GM12878 (cell line): ENCODE results near the gene SHMT2. TPM values are rescaled to one million over a fixed set of nuclear protein-coding genes. Genes with fewer than 3 reads are reported as not detected.

Experiments
- ATAC-seq: fragments of 200-7000 bp; cut with Tn5 transposase; 3 replicates; pipeline ENCODE4 v1.9.1; 2020; ENCODE audit warnings: mild to moderate bottlenecking, moderate library complexity
- BruUV-seq: library from RNA; stranded (reverse); fragments of 400-500 nt; replicated peaks from 2 replicates; lab custom pipeline; 2021; lab: Mats Ljungman, UMichigan
- CTCF ChIA-PET: fragments of 300-600 bp; sonication (Branson Sonifier 250); formaldehyde crosslinking; extraction: SDS; loops from one replicate; lab custom pipeline; 2021; ENCODE audit warnings: inconsistent platforms; lab: Yijun Ruan, JAX
- POLR2A ChIA-PET: fragments of 350-600 bp; formaldehyde crosslinking; extraction: SDS; loops from one replicate; lab custom pipeline; 2021; ENCODE audit warnings: inconsistent platforms; lab: Charles Lee
- RAD21 ChIA-PET: fragments of 300-600 bp; sonication (Branson Sonifier 250); formaldehyde crosslinking; loops from one replicate; lab custom pipeline; 2023; ENCODE audit warnings: antibody characterized with exemption; ENCODE audit not compliant: unreplicated experiment; lab: Charles Lee
- SMC1A ChIA-PET: fragments of 300-600 bp; sonication (Branson Sonifier 250); formaldehyde crosslinking; loops from one replicate; lab custom pipeline; 2023; ENCODE audit not compliant: unreplicated experiment, uncharacterized antibody; lab: Charles Lee
- DNase-seq: peaks from one replicate; pipeline ENCODE4 v3.0.0-alpha.2; 2011; ENCODE audit warnings: low read depth, low spot score
- FAIRE-seq: peaks from 3 replicates; lab custom pipeline; 2011; peaks lifted over from hg19 to GRCh38; lab: Jason Lieb, UNC
- H2AFZ ChIP-seq: 2 replicates; pipeline ENCODE4 v1.6.0; 2011; ENCODE audit warnings: low read depth, low read length, control low read depth; ENCODE audit not compliant: control insufficient read depth
- H3K27ac ChIP-seq: 2 replicates; pipeline ENCODE4 v1.5.1; 2011; ENCODE audit warnings: control low read depth; ENCODE audit not compliant: control insufficient read depth, insufficient read depth
- H3K27me3 ChIP-seq, 2 experiments: replicated peaks in 1 of 2; 2 replicates each; pipeline versions ENCODE4 v1.6.0 to v1.6.1; 2011; ENCODE audit warnings: low read length in 1 of 2; ENCODE audit not compliant: control insufficient read depth in 2 of 2, insufficient read depth in 2 of 2
- H3K36me3 ChIP-seq, 2 experiments: 2 replicates each; pipeline ENCODE4 v1.5.1; 2011; ENCODE audit warnings: low read length in 1 of 2; ENCODE audit not compliant: control insufficient read depth in 2 of 2, insufficient read depth in 2 of 2
- H3K4me1 ChIP-seq: 2 replicates; pipeline ENCODE4 v1.6.1; 2011; ENCODE audit warnings: mild to moderate bottlenecking, low read length, moderate library complexity, mixed read lengths; ENCODE audit not compliant: control insufficient read depth, insufficient read depth
- H3K4me2 ChIP-seq: 2 replicates; pipeline ENCODE4 v1.6.0; 2011; ENCODE audit warnings: control low read depth; ENCODE audit not compliant: control insufficient read depth, insufficient read depth
- H3K4me3 ChIP-seq: fragments of 200-600 bp; sonication (generic); 2 replicates; pipeline ENCODE4 v1.5.1; 2016
- H3K79me2 ChIP-seq: 2 replicates; pipeline ENCODE4 v1.6.0; 2011; ENCODE audit warnings: low read length; ENCODE audit not compliant: control insufficient read depth, insufficient read depth
- H3K9ac ChIP-seq: 2 replicates; pipeline ENCODE4 v1.8.0; 2011; ENCODE audit warnings: low read length, control low read depth, mixed read lengths; ENCODE audit not compliant: control insufficient read depth, insufficient read depth
- H3K9me3 ChIP-seq: replicated peaks from 3 replicates; pipeline ENCODE4 v1.5.1; 2011; ENCODE audit warnings: mild to moderate bottlenecking, low read length; ENCODE audit not compliant: control insufficient read depth, insufficient read depth
- H4K20me1 ChIP-seq: 2 replicates; pipeline ENCODE4 v1.6.0; 2011; ENCODE audit not compliant: control insufficient read depth, insufficient read depth
- ASH2L ChIP-seq: fragments of 300-600, 200-600 bp; sonication (generic); IDR thresholded peaks from 2 replicates; pipeline ENCODE4 v1.6.1; 2017; ENCODE audit warnings: low read depth, mild to moderate bottlenecking, borderline replicate concordance
- CUX1 ChIP-seq: IDR thresholded peaks from 2 replicates; pipeline ENCODE4 v1.6.1; 2012; ENCODE audit warnings: improper control_type of control experiment, low read depth, low read length; ENCODE audit not compliant: insufficient replicate concordance
- FOXM1 ChIP-seq: IDR thresholded peaks from 2 replicates; pipeline ENCODE4 v1.6.1; 2012; ENCODE audit warnings: low read depth, mild to moderate bottlenecking, inconsistent platforms, low read length, moderate library complexity
- IKZF1 ChIP-seq: fragments of 450-650 bp; conservative IDR thresholded peaks from 2 replicates; pipeline ENCODE4 v1.6.1; 2017; ENCODE audit warnings: antibody characterized with exemption, mild to moderate bottlenecking
- JUNB ChIP-seq: IDR thresholded peaks from 2 replicates; pipeline ENCODE4 v1.6.1; 2016; ENCODE audit warnings: antibody characterized with exemption, mild to moderate bottlenecking
- MYB ChIP-seq: fragments of 150-350 bp; IDR thresholded peaks from 2 replicates; pipeline ENCODE4 v1.6.1; 2014; ENCODE audit warnings: mild to moderate bottlenecking, low read depth, low read length, borderline replicate concordance
- PKNOX1 ChIP-seq: fragments of 450-650 bp; IDR thresholded peaks from 2 replicates; pipeline ENCODE4 v1.6.1; 2016; ENCODE audit warnings: mild to moderate bottlenecking
- PML ChIP-seq: IDR thresholded peaks from 2 replicates; pipeline ENCODE4 v1.6.1; 2012; ENCODE audit warnings: low read length, inconsistent platforms
- POLR2A ChIP-seq: IDR thresholded peaks from 2 replicates; pipeline ENCODE4 v1.6.1; 2011; ENCODE audit warnings: low read depth, mild to moderate bottlenecking, low read length
- POU2F2 ChIP-seq: IDR thresholded peaks from 3 replicates; pipeline ENCODE4 v1.6.1; 2011; ENCODE audit warnings: low read depth, mild to moderate bottlenecking, low read length, borderline replicate concordance
- RAD21 ChIP-seq: IDR thresholded peaks from 2 replicates; pipeline ENCODE4 v1.6.1; 2011; ENCODE audit warnings: mild to moderate bottlenecking, low read depth, low read length, moderate library complexity; ENCODE audit not compliant: insufficient read depth
- SMC3 ChIP-seq: IDR thresholded peaks from 2 replicates; pipeline ENCODE4 v1.6.1; 2011; ENCODE audit warnings: low read length, improper control_type of control experiment, borderline replicate concordance
- SREBF1 ChIP-seq: IDR thresholded peaks from 2 replicates; pipeline ENCODE4 v1.6.1; 2012; ENCODE audit warnings: mild to moderate bottlenecking, low read length
- TCF12 ChIP-seq: IDR thresholded peaks from 2 replicates; pipeline ENCODE4 v1.6.1; 2011; ENCODE audit warnings: low read depth, mild to moderate bottlenecking, low read length
- ZNF274 ChIP-seq: IDR thresholded peaks from one replicate; pipeline ENCODE4 v1.8.0; 2011; ENCODE audit not compliant: insufficient read length, insufficient read depth
- WGBS: methylation state at CpG from one replicate; pipeline ENCODE4 v1.1.6; 2016; ENCODE audit warnings: low lambda C conversion rate; ENCODE audit not compliant: insufficient replicate concordance, insufficient coverage; ENCODE audit errors: missing lambda C conversion rate; 5-methylcytosine and 5-hydroxymethylcytosine counted together
- in situ Hi-C: fragments of 300-500 bp; cut with MboI; formaldehyde crosslinking; loops from 9 replicates; pipeline ENCODE4 v1.14.3; 2018; ENCODE audit warnings: mixed read lengths
- intact Hi-C: fragments of 100-400 bp; cut with micrococcal nuclease; formaldehyde crosslinking; loops from one replicate; pipeline ENCODE4 v1.14.2; 2022; ENCODE audit not compliant: unreplicated experiment
- polyA plus RNA-seq, 11 experiments: library from polyadenylated mRNA; depleted of rRNA in 4 of 11; unstranded in 6 of 11; stranded (reverse) in 5 of 11; fragments of >200 nt; fragmentation: Nextera tagmentation in 4 of 11; fragmentation: Illumina TruSeq in 1 of 11; extraction: Ambion mirVana in 4 of 11; extraction: Trizol in 1 of 11; gene quantifications; 1 replicate in 1 of 11; 2 replicates in 10 of 11; pipeline versions ENCODE4 v1.2.1 to v1.2.3, GENCODE V29; 2011 to 2016; ENCODE audit warnings: inconsistent platforms in 2 of 11, missing spikeins in 2 of 11, low read depth in 1 of 11
- total RNA-seq, 4 experiments: library from RNA; depleted of rRNA in 3 of 4; stranded (reverse); fragments of >200 nt in 3 of 4; fragmentation: Illumina TruSeq in 1 of 4; extraction: Trizol in 1 of 4; gene quantifications; 2 replicates each; pipeline versions ENCODE4 v1.2.1 to v1.2.3, GENCODE V29; 2013 to 2021

The SHMT2 gene
- total and polyA plus RNA-seq, 10 of the 15 experiments (the other 5 are each of a cell fraction or from before 2014, with no cell fraction given) = 57.0 to 292 (median 186) TPM

GRCh38 chr12:57242691-57243454 is 13.4 kb downstream of the SHMT2 start:
- Histone ChIP-seq H3K4me1 (peaks cover 47% of the 10 kb centered on the region), H3K9me3 (no peaks in the 10 kb centered on the region), H3K4me2 (peak overlapping the region; percentile 88), H2AFZ (no peak overlapping the region; the same call in 1 of the 2 replicates), H3K27me3 (peaks cover 5 to 6% of the 10 kb centered on the region in 2 experiments; a peak in 3 of 4 replicates), H3K9ac (peak overlapping the region; percentile 46; the same call in 1 of the 2 replicates), H3K27ac (no peak overlapping the region), H3K4me3 (peak overlapping the region; percentile 61; the same call in 1 of the 2 replicates), H3K79me2 (no peaks in the 10 kb centered on the region), H3K36me3 (no peaks in the 10 kb centered on the region), H4K20me1 (peaks cover 2% of the 10 kb centered on the region; the same call in 1 of the 2 replicates)
- POLR2A ChIA-PET = interaction anchor here (1.0 to 1.8 kb wide), 3 partner anchors 13 to 210 kb away, joined by 4 to 12 read pairs (median 5); partner anchors contain the start of gene SHMT2
- peak; percentile 52 for ATAC-seq
- BruUV-seq = no TSS peak
- peak; percentile 35 for FAIRE-seq
- SMC1A ChIA-PET = interaction anchor here (1.0 to 8.1 kb wide), 7 partner anchors 13 to 217 kb away, joined by 3 to 55 read pairs (median 4); partner anchors contain the start of genes INHBE and SHMT2
- DNase-seq = no peak
- 3% methylated on average over 44 of the region's 45 CpGs for WGBS
- RAD21 ChIA-PET = interaction anchor here (0.6 to 14.4 kb wide), 19 partner anchors 10 to 596 kb away, joined by 3 to 85 read pairs (median 3); partner anchors contain the start of genes GLI1, INHBE, NXPH4 and SHMT2
- in situ Hi-C loops (no loop called here), intact Hi-C loops (loop anchor here (1.0 to 5.0 kb wide), 3 partner anchors 30 to 121 kb away; no protein-coding TSS in a partner anchor)
- CTCF ChIA-PET = interaction anchor here (0.7 to 10.7 kb wide), 37 partner anchors 9 to 476 kb away, joined by 3 to 271 read pairs (median 5); partner anchors contain the start of genes INHBC, INHBE, LRP1 and SHMT2
- TF ChIP-seq SREBF1 (peak; percentile 39; the same call in 1 of the 2 replicates), POU2F2 (peak; percentile 100), IKZF1 (0 out of 2 replicates have a peak, but pooled peaks have one; percentile 27), CUX1 (peak; percentile 5), TCF12 (0 out of 2 replicates have a peak, but pooled peaks have one; percentile 18), SMC3 (peak; percentile 13; the same call in 1 of the 2 replicates), POLR2A (0 out of 2 replicates have a peak, but pooled peaks have one; percentile 13), PML (no peak), MYB (peak; percentile 63; the same call in 1 of the 2 replicates), RAD21 (peak; percentile 51), JUNB (no peak), ASH2L (peak; percentile 97; the same call in 1 of the 2 replicates), PKNOX1 (0 out of 2 replicates have a peak, but pooled peaks have one; percentile 13), FOXM1 (no peak), ZNF274 (no peak)
